GM19025 (cell line): ENCODE measurements around the gene TOMM20.

ENCODE experiments used
- ATAC-seq: cut with Tn5 transposase; IDR thresholded peaks from one replicate; pipeline ENCODE4 v1.9.1; 2021; ENCODE audit warnings: mild to moderate bottlenecking, low read depth, moderate library complexity; ENCODE audit not compliant: unreplicated experiment

The TOMM20 gene

DNA sequence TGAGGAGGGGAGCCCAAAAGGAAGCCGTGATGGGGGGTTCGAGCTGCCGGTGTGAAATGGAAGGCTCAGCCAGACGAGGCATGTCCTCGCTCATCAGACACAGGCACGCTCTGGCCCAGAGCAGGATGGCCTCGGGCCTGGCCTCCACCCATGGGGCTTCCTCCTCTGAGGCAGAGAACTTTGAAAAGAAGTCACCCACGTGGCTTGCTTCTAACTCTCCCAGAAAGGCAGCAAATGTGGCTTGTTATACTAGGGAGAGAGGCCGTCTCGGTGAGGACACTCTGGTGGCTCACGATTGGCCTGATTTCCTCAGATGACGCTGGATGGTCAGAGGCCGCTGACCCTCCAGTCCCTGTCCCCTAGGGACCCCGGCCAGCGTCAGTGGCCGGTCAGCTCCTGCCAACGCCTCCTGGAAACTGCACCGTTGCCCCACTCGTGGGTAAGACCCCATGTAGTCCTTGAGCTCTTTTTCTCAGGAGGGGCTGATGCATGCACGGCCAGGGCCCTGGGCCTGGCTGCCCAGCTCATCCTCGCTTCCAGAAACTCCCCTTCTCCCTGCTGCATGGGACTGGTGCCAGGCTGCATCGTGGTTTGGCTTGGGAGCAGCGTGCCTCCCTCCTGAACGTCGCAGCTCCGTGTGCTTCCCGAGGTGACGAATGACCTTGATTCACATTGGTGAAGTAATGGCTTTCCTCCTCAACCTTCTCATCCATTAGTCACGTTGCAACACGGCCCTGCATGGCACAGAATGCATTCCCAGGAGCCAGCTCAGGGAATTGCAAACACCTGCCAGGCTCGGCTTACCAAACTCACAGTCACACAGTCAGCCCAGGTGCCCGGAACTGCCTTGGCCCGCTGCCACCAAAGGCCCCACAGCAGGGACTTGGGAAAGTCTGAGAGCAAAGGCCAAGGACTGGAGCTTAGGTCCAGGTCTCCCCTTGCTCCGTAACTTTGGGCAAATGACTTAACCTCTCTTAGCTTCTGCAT lies 58.8 kb downstream of the TOMM20 start:
- no peak for ATAC-seq

DNA sequence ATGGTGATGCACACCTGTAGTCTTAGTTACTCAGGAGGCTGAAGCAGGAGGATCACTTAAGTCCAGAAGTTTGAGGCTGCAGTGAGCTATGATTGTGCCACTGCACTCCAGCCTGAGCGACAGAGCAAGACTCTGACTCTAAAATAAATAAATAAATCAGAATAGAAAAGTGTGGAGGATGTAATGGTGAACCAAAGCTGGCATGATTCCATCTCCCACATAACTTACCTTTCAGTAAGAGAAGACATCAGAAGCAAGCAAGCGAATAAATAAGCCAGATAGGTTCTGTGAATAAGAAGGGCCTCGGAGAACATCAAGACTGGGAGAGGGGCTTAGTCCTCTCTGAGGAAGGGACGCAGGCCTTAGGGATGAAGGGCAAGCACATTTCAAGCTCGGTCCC lies 59.5 kb downstream of the TOMM20 start:
- ATAC-seq = no peak

DNA sequence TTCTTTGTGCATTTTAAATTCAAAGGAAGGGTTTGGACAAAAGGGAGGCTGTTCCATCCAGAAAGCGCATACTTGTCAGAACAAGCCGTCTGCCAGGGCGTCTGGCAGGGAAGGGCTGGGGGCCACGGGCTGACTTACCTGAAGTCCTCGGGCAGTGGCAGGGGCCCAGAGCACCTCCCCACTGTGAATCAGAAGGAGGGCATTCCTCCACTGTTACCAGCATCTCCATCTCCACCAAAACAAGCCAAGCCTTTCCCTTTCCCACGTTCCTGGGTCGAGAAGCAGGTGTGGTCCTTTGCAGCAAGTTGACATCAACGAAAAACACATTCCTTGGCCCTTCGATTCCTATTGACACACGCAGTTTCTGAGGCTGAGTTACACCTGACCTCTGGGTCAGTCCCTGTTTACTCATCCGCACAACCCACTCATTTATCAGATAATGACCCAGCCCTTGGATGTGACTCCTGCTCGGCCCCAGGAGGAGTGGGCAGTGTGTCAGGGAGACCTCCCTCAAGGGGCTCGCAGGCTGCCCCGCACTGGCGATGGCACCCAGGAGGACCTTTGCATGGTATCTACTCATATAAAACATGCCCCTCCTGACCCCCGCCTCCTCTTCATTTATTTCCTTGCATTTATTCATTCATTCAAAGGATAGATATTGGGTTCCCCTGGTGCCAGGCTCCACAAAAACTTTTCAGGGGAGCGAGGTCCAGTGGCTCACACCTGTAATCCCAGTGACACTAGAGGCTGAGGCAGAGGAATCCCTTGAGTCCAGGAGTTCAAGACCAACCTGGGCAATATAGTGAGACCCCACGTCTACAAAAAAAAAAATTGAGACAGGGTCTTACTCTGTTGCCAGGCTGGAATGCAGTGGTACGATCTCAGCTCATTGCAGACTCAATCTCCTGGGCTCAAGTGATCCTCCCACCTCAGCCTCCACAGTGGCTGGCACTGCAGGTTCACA lies 60.2 kb downstream of the TOMM20 start:
- ATAC-seq = no peak

DNA sequence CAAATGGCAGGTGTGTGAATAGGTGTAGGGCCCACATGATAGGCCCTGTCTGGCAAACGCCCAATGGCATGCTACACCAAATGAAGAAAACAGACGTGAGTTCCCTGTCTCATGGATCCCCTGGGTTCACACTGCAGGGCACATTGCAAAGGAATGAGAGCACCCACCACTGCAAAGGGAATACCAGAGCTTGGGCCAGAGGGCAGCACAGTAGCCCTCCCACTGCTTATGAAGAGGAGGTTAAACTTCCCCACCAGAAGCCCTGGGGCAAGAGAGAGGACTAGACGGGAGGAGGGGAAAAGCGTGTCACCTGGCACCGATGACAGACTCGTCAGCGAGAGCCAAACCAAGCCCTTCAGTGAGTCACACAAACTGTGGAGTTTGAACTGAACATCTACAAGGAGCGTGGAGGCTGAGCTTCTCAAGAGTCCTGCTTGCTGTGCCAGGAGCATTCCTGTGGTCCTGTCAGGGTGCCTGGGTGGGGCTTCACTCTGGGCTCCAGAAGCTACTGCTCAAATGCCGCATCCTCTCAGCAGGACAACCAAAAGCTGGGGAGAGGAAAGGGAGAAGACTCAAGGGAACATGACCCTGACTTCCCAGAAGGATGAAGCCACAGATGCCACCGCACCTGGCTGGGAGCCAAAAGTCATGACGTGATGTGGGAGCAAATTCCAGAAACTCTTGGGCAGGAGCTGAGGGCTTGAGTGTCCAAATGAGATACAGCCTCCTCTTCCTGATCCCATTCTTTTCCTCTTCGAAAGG lies 61.1 kb downstream of the TOMM20 start:
- ATAC-seq = no peak

DNA sequence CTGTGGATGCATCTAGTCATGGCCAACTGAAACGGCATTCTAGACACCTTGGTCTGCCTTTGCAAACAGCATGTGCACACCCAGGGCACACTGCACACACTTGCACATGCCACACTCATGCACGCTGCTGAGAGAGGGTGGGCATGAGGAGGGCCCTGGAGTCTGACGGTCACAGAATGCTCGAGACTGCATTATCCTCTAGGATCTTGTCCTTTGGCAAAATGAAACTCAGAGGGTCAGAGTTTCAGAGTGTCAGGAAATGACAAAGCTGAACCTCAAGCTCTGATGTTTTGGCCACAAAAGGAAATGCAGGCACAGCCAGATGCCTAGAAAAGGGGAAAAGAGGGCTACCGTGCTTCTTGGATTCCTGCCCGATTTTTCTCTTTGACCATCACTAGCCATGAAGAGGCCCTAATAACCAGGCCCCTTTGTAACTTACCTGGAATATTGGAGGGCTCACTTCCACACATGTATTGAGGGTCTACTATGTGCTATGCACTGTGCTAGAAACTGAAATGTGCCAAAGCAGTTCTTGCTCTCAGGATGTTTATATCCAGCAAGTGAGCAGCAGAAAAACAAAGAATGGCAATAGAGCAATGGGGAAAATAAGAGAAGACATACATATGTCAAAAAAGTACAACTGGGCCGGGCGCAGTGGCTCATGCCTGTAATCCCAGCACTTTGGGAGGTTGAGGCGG lies 65.4 kb downstream of the TOMM20 start:
- ATAC-seq = no peak

DNA sequence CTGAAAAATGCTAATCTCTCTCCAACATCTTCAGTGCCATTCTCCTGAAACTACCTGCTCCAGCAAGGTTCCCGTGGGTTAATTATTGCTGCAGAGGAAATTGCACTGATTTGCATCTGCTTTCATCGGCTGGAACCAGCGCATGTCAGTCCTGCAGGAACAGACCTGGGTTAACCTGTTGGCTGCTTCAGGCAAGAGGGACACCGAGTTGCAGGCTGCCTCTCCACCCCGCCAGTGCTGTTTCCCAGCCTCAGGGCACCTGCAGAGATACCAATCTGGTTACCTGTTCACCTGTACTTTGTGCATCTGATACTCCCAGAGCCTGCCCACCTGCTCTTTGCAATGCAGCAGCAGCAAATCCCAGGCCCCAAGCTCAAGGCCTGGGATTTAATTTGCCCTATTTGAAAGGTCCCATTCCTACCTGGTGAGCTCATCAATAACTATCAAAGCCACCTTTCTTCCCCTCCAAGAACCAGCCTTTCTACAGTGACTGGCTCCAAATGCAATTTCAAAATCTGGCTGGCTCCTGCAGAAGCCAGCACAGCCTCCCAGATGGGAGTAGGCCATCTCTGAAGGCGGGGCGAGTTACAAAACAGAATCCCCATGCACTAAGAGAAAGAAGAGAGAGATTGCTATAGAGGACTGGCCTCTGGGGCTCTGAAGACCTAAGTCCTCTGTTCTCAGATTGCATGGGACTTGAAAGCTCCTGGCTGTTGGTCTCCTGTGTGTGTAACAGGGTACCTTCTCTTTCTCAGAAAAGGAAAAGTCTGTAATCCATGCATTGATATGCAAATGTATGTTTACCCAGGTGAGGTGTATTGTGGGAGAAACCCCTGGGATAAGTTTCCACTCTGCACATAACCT lies 67.8 kb downstream of the TOMM20 start:
- no peak for ATAC-seq
